Measurements from ENCODE around the gene PPM1M.

The PPM1M gene

DNA sequence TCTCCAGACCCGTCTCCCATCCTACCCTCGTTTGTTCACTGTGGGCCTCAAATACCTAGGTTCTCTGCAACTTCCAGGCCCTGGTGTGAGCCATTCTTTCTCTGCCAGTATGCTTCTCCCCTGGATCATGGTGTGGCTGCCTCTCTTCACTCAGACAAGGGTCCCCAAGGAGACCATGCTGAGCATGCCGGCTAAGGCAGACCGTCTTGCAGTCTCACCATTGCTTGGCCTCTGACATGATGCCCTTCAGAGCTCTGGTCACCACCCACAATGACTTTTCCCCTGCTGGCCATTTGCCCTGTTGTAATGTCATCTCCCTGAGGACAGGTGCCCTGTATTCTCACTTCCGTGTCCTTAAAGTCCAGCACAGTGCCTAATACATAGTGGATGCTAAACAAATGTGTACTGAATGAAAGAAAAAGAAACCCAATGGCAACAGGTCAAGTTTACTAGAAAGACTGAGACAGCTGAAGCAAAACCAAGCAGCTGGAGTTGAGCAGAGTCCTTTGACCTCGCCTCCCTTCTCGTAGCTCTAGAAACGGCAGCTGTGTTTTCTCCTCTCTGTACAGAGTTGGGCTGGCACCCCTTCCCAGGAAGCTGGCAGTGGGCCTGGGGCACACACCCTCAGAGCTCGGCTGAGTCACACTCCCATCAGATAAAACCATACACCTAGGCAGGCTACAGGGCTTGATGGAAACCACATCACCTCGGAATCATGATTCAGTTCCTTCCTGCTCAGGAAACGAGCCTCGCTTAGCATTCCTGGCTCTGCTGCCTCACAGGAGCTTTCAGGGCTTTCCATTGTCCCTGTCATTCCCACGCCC is 28.8 kb upstream of the PPM1M start:
- peak; percentile 45 for DNase-seq

DNA sequence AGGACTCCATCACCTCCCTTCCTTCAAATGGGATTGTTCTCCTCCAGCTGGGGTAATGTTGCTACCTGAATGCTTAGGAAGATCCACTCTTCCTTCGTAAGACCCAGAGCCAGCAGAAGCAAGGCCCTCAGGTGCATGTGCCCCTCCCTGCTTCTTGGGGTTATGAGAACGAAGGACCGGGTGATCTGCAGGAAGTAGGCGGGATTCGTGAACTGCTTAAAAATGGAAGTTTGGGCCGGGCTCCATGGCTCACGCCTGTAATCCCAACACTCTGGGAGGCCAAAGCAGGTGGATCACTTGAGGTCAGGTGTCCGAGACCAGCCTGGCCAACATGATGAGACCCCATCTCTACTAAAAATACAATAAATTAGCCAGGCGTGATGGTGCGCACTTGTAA is 28.2 kb upstream of the PPM1M start:
- no peak for DNase-seq

DNA sequence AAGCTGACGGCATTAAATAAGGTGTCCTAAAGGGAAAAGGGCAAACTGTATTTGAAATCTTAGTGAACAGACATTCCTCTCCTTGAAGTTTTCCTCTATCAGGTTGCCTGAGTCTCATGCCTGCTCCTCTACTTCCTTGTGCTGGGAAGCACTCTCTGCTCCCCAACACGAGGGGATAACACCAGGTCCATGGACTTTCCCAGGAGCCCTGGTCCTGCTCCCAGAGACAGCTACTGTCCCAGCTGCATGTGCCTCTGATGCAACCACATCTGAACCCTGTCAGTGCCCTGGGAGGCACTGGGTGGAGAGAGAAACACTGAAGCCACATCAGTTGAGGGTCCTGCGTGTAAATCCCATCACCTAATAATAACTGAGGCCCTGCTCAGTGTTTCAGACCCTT is 27.5 kb upstream of the PPM1M start:
- DNase-seq, result no peak

DNA sequence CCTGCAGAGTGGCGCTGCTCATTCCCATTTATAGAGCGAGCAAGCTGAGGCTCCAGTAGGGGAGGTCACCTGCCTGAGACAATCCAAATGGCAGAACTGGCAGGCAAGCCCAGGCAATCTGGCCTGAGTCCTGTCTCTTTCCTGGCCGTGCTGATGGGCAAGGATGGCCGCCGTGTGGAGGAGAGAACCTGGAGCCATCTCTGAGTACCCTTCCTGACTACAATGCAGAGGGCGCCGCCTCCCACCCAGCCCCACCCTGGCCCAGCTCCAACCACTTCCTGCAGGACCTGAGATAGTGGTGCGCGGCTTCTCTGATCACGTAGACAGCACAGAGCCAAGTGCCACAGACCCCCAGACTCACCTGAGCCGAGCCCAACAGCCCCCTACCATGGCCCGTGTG is 27.1 kb upstream of the PPM1M start:
- no peak for DNase-seq

DNA sequence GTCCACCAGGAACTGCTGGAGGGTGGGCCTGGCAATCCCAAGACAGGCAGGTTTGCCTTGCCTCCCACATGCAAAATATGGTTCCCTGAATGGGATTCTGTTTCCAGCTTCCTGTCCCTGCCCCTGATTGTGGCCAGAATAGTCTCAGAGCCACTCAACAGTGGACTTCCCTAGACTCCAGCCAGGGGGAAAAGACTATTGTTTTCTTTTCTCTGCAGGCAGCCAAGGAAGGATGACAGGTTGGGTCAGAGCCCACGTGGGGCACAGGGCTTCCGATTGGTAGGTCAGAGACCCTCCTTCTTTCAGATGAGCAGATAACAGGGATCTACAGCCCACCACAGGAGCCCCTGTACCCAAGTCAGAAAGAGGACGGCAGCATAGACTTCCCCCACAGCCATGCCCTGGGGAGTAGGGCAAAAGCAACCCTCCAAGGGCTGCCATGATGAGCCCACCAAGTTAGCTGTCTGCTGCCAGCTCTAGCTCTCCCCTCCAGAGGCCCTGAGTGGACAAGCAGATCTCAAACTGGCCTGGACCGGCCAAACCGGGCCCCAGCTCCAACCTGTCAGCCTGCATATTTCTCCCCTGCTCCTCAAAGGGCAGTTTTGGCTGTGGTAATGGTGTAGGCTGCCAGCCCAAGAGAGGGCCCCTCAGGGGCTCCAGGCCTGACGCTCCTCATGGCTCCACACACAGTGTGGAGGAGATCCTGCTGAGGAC is 26.5 kb upstream of the PPM1M start:
- no peak for DNase-seq

DNA sequence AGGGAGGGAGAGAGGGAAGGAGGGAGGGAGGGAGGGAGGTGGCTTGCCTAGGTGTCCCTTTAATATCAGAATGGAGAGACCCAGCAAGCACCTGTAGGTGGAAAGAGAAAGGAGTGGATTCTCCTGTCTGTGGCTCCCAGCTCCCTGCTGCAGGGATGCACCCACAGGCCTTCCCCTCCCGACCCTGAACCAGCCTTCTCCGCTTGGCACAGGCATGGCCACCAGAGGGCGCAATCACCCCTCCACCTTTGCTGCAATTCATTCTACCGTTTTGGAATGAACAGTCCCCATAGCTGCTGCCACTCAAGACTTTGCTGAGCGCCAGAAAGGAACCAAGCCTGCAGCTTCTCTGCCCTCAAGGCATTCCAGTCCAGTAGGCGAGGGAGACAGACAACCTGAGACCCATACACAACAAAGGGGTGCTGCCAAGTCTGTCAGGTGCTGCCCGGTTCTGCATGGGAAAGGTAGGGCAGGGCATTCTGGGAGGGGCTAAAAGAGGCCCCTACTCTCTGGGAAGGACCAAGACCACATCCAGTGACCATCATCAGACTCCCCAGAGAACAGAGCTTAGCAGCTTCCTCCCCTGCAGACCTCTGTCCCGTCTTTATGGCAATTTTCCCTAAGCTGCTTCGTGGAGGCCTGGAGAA is 25.1 kb upstream of the PPM1M start:
- peak; percentile 91 for DNase-seq

DNA sequence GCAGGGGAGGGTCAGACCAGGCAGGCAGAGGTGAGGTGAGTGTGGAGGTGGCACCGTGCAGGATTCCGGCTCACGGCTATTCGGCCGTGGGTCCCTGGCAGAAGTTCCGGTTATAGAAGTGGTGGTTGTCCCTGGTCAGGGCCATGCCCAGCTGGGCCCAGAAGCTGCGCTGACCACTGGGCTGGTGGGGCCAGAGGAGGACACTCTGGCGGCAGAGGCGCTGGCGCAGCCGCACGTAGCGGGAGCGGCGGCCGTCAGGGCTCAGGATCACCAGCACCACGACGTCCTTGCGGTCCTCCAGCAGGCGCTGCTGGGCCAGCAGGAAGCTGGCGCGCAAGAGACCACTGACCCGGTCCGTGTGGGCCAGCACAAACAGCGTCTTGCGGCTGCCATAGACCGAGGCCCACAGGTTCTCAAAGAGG is 24.4 kb upstream of the PPM1M start:
- no peak for DNase-seq

DNA sequence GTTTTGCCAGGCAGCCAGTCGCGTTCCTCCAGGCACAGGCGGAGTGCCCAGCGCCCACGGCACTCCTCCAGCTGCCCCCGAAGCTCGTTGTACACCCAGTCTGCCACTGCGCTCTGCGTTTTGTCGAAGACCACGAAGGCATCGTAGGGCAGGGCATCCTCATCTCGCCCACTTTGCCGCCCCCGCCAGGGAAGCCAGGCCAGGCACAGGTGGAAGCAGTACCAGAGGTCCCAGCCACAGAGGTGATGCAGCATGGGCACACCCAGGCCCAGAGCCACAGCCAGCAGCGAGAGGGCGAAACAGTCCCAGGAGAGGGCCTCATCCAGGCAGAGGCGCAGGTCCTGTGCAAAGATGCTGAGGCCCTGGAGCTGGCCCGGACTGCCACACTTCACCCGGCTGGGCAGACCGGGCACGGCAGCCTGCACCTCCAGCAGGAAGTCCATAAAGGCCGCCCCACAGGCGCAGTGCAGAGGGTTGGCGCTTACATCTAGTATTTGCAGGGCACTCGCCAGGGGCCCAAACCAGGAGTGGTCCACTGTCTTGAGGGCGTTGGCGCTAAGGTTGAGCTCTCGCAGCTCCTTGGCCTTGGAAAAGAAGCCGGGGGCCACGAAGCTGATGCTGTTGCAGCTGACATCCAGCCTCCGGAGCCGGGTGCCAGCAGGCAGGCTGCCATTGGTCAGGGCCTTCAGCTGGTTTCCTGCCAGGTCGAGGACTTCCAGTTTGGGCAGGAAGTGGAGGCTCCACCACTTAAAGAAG is 23.8 kb upstream of the PPM1M start:
- DNase-seq, result peak; percentile 44

DNA sequence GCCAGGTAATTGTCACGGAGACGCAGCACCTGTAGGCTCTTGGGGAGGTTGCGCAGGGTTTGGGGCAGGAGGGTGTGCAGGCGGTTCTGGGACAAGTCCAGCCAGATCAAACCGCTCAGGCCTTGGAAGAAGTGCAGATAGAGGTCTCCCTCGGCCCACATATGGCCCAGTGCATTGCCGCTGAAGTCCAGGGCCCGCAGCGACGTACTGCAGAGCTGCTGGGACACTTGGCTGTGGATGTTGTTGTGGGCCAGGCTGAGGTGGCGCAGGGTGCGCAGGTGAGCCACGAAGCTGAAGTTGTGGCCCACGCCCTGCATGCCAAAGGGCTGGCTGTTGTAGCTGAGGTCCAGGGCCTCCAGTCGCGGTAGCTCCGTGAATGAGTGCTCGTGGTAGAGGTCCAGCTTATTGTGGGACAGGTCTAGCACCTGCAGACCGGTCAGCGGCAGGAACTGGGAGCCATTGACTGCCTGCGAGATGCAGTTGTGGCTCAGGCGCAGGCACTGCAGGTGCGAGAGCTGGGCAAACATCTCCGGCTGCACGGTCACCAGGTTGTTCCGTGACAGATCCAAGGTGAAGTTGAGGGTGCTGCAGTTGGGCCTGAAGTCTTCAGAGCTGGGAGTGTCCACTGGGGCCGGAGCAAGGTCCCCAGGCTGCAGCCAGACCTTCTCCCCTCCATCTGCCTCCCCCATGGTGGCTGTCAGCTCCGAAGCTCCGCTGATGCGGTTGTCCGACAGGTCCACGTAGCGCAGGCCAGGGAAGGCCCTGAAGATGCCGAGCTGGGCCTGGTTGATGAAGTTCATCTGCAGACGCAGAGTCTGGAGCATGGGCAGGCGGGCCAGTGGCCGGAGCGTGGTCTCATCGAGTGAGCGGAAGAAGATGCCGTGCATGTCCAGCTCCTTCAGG is 23.0 kb upstream of the PPM1M start:
- no peak for DNase-seq

DNA sequence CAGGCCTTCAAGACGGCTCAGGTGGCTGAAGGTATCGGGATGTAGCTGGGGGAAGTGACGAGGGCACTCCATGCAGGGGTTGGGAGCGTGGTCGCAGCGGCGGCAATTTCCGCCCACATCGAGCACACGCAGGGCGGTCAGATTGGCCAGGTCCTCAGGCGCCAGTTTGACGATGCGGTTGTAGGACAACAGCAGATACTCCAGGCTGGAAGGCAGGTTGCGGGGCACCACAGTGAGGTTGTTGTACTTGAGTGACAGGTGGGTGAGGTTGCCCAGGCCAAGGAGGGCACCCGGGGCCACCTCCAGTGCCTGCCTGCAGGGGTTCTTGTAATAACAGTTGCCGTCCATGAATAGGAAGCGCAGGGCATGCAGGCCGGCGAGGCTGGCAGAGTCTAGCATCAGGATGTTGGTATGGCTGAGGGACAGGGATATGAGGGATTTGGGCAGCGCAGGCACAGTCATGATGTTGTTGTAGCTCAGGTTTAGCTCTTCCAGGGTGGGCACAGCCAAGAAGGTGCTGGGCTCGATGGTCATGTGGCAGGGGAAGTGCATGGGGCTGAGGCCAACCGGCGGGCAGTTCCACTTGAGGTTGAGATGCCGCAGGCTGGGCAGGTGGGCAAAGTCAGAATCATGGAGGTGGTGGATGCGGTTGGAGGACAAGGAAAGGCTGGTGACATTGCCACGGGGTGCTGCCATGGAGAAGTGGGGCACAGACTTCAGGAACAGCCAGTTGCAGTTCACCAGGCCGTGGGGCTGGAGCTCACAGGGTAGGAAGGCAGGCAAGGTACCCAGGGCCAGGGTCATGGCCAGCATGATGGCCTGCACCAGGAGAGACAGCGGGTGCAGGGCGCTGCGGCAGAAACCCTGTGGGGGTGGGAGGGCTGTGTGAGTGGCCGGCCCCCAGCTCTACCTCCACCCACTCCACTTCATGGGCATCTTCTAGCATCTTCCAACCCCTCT is 21.8 kb upstream of the PPM1M start:
- no peak for DNase-seq

DNA sequence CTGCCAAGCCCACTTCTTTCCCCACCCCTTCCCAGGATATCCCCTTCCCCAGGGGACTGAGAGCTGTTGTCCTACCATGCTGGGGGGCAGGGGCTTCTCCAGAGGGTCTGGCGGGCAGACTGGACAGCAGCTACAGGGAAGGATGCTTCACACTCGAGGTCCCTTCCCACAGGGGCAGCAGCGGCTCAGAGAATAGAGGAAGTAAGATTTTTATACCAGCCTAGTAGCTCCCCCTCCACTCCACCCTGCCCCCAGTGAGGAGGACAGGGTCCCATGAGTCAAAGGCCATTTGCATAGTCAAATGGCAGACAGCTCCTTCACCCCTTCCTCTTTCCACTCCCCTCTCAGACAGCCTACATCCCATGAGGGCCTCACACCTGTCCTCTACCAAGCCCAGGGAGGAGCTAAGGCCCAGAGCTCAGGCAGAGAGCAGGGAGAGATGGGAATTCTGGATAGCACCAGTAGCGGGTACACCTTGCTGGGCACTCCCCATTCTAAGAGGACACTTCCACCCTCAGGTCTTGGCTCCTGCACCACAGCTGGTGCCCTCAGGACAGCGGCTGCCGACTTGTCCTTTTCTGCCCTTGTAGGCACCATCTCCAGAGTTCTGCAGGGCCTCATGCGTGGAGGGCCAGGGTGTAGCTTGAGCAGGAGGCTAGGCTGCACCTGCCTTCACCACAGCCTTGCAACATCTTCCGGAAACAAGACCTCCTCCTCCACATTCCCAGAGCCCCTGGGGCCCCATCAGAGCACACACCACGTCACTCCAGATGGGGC is 19.9 kb upstream of the PPM1M start, which contains the start of gene TLR9:
Gene TLR9, minus strand, starts transcription at position 194 of the 777 bp plus-strand sequence. Its CDS starts 116 bp downstream, at position 78.
- peak; percentile 28 for DNase-seq

DNA sequence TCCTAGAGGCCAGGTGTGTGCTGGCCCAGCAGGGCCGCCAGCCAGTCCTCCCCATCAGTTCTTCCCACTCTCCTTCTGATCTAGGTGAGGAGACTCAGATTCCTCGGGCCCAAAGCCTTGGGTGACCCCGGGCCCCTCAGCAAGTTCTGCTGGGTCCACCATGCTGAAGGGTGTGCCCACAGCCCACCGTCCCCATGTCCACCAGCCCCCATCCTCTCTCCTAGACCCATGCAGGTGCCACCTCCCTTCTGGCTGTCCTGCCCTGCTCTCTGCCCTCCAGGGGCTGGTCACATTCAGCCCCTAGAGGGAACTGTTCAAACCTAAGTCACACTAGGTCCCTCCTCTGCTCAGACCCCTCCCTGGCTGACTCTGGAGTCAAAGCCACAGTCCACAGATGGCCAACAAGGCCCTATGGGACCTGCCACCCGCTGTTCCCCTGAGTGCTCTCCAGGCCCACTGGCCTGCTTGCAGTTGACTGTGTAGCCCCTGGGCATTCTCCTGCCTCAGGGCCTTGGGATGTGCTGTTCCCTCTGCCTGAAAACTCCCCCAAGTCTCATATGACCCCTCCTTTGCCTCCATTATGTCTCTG is 19.2 kb upstream of the PPM1M start:
- no peak for DNase-seq

DNA sequence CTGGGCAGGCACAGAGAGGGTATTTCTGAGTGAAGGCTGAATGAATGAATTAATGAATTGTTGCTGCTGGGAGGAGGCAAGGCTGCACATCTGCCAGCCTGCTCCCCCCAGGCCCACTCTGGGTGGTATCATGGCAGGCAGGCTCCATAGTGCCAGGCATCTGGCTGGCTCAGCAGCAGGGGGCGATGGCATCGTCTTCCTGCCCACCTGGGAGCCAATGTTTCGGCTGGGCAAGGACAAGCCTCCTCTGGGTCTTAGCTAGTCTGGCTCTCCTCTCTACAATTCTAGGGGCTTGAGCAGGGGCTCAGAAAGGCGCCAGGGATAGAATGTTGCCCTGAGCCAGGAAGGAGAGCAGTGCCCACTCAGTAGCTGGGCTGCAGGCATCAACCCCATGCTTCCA is 18.4 kb upstream of the PPM1M start:
- DNase-seq, result no peak

DNA sequence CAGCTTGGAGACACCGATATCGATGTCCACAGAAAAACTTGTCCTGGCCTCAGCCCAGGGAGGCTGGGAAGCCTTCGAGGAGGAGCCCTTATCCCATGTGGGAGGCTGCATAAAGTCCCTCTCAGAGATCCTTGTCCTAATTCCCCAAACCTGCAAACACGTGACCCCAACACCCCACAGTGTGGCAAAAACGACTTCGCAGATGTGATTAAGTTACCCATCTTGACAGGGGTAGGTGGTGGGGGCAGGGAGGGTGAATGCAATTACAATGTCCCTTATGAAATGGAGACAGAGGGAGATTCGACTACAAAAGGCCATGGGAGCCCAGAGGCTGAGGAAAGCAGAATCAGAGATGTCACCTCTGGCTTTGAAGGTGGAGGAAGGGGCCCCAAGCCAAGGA is 17.8 kb upstream of the PPM1M start:
- no peak for DNase-seq

DNA sequence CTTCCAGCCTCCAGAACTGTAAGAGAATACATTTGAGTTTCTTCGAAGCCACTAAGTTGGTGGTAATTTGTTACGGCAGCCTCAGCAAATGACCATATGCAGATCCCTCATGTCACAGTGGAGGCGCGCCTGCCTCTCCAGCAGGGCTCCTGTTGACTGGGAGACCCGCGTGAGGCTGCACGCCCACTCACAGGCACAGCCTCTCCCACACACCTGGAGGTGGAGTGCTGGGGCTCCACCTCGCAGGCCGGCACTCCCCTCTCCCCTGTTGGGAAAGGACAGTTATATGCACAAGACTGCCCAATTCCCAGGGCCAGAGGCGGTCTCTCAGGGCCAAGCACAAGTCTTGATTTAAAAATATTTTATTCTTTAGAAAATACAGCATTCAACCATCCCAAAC is 17.3 kb upstream of the PPM1M start:
- DNase-seq, result no peak

DNA sequence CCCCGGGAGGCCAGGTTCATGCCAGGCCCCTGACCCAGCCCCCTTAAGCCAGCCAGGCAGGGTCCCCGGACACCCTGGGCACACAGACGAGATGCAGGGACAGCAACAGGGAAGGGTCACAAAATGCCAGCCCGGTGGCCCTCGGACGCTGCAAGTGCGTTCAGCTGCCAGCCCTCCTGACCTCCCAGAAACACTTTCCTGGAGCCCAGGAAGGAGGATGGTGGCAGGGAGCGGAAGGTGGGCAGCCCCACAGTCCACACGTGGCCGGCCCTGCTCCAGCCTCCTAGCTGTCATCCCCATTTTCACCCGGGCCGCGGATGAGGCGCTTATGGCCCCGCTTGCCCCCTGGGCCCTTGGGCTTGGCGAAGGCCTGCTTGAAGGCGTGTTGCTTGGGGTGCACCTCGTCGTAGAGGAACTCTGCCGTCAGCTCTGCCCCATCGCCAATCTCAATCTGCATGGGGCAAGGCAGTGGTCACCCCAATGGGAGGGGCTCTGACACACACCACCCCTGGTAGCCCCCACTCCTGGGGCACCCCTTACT is 16.7 kb upstream of the PPM1M start:
- no peak for DNase-seq

DNA sequence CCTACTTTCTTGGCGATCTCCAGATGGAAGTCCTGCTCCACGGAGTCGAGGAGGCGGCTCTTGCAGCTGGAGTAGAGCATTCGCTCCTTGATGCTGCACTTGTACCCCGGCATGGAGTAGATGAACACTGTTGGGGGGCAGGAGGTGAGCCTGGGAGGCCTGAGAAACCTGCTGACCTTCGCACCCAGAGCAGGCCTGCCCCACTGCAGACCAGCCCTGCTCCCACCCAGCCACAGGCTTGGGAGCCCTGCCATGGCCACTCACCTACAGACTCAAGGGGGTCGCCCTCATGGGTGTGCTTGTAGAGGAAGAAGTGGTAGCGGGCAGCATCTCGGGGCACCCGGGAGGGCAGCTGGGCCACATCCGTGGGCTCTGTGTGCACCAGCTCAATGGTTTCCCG is 15.9 kb upstream of the PPM1M start:
- no peak for DNase-seq

DNA sequence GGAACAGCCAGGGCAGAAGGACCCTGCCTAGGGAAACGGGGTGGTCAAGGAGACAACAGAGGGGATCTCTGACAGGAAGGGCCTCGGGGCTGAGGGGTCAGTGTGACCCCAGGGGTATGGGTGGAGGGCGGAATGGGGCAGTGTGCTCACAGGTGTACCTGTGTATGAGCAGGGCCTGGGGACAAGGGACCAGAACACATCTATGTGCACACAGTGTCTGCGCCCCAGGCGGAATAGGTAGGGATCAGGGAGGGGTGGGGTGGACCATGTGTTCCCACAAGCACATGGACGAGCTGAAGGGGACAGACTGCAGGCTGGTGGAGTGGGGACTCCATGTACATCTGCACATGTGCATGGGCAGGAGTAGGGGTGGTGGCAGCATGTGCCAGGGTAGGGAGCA is 15.1 kb upstream of the PPM1M start:
- no peak for DNase-seq

DNA sequence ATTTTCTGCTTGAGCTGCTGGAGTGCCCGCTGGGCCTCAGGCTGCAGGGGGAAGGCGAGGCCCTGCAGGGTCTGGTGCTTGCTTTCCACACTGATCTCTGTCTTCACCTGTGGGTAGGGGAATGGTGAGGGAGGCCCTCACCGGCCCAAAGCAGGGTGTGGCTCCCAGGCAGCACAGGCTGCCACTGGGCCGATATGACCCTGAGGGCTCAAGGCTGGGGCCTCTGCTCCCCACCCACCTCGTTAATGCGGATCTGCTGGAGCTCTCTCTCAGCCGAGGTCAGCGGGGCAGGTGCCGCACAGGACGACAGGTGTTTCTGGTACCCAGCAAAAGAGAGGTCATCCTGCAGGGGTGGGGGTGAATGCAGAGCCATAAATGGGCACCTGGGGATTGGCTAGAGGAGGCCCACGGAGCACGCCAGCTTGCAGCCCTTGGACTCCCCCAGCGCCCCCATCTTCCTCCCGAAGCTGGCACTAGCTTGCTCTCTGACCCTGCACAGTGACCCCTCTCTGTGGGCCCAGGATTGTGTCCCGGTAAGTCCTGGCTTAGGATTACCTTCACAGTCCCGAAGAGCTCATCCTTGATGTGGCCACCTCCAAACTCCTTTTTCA is 14.6 kb upstream of the PPM1M start:
- no peak for DNase-seq
